ENCODE data around the gene FRRS1. TPM values are rescaled to one million over a fixed set of nuclear protein-coding genes. Genes with fewer than 3 reads are reported as not detected.

FRRS1 gene
- total RNA-seq, 1 donor: 24.7 TPM

- no peak overlapping the region for H3K4me3 ChIP-seq (ENCODE audit: low read depth, low read length)
- peak; percentile 82 for TF ChIP-seq CTCF (IDR thresholded peaks at IDR 0.05; ENCODE audit: insufficient read depth, low read length)
- peak; percentile 82 for DNase-seq (ENCODE audit: low read depth)
These were observed 58.8 kb downstream of the FRRS1 start for GRCh38 chr1:99707535-99708142.

DNA sequence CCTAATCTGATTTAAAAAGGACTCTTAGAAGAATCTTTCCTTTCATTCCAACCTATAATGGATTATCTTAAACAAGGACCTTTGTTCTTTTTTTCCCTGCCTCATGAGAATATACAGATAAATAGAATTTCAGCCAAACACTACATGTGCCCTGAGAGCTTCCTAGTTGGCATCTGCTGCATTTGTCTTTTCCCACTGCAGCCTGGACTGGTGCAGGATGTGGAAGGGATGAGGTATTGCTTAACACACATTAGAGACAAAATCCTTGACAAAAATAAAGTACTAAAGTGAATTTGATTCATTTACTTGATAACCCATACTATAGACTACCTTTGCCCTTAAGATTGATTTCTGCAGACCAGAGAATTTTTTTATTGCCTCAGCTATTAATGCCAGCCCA, 61.0 kb downstream of the FRRS1 start:
- DNase-seq (ENCODE audit: low read depth): peak; percentile 18
- no peak for TF ChIP-seq CTCF (IDR thresholded peaks at IDR 0.05; ENCODE audit: insufficient read depth, low read length)
- no peak overlapping the region for H3K4me3 ChIP-seq (ENCODE audit: low read depth, low read length)

DNA sequence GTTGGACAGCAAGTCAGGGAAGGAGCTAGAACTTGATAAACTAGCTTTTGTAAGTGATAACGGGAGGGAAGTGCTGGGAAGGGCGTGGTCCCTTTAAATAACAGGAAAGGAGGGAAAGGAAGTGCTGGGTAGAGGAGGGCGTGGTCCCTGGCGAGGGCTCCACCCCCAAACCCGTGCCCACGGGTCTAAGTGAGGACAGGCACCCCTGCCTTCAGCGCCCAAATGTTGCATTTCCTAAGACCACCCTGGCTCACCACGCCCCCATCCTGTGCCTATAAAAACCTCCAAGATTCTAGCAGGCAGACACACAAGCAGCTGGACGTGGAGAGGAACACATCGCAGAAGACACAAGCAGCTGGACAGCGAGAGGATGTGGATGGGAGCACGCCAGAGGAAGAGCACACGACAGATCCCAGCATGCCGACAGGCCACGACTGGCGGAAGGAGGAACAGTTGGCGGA, 62.0 kb downstream of the FRRS1 start:
- DNase-seq (ENCODE audit: low read depth): no peak
- H3K4me3 ChIP-seq (ENCODE audit: low read depth, low read length): no peak overlapping the region
- no peak for TF ChIP-seq CTCF (IDR thresholded peaks at IDR 0.05; ENCODE audit: insufficient read depth, low read length)

- no peak overlapping the region for H3K4me3 ChIP-seq (ENCODE audit: low read depth, low read length)
- DNase-seq (ENCODE audit: low read depth): no peak
- no peak for TF ChIP-seq CTCF (IDR thresholded peaks at IDR 0.05; ENCODE audit: insufficient read depth, low read length)
These were observed 64.2 kb downstream of the FRRS1 start for GRCh38 chr1:99702221-99702620.

- no peak for TF ChIP-seq CTCF (IDR thresholded peaks at IDR 0.05; ENCODE audit: insufficient read depth, low read length)
- no peak overlapping the region for H3K4me3 ChIP-seq (ENCODE audit: low read depth, low read length)
- DNase-seq (ENCODE audit: low read depth): no peak
These were observed 66.4 kb downstream of the FRRS1 start for GRCh38 chr1:99700020-99700419.

- no peak for TF ChIP-seq CTCF (IDR thresholded peaks at IDR 0.05; ENCODE audit: insufficient read depth, low read length)
- H3K4me3 ChIP-seq (ENCODE audit: low read depth, low read length): no peak overlapping the region
- DNase-seq (ENCODE audit: low read depth): no peak
These were observed 68.9 kb downstream of the FRRS1 start for GRCh38 chr1:99697580-99697979.

- DNase-seq (ENCODE audit: low read depth): no peak
- no peak overlapping the region for H3K4me3 ChIP-seq (ENCODE audit: low read depth, low read length)
- no peak for TF ChIP-seq CTCF (IDR thresholded peaks at IDR 0.05; ENCODE audit: insufficient read depth, low read length)
These were observed 69.8 kb downstream of the FRRS1 start for GRCh38 chr1:99696616-99697015.
